ENCODE data around the gene FLACC1. TPM values are rescaled to one million over a fixed set of nuclear protein-coding genes. Genes with fewer than 3 reads are reported as not detected.

FLACC1 gene
- polyA plus RNA-seq, 2 donors = 0.27 to 0.59 TPM

DNA sequence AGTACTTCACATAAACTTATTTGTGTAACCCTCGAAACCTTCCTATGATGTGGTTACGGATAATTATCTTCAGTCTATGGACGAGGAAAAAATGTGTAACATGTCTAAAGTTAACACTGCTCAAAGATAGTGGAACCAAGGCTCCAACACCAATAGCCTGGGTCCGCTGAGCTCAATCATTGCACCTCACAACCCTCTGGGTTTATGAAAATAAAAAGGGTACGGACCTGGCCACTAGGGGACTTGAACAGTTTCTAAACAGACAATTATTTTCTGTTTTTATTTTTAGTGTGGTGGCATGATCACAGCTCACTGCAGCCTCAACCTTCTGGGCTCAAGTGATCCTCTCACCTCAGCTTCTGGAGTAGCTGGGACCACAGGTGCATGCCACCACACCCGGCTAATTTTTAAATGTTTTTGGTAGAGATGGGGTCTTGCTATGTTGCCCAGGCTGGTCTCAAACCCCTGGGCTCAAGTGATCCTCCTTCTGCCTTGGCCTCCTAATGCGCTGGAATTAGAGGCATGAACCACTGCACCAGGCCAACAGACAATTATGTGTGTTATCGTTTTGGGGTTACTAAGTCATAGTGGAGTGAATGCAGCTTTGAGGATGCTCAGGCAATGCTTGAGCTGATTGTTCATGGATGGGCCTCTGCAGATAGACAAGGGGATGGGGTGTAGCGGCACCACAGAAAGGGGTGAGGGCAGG lies 86.7 kb downstream of the FLACC1 start:
- no peaks in the 10 kb centered on the region for H3K4me1 ChIP-seq (ENCODE audit: control insufficient read depth in 2 of 2, insufficient read depth in 2 of 2, low read length in 1 of 2)
- H3K27ac ChIP-seq (ENCODE audit: low read depth in 2 of 2, low read length in 1 of 2) = no peak overlapping the region
- 89 to 94% methylated on average over 9 of the region's 9 CpGs for WGBS, 2 donors
- H3K9me3 ChIP-seq (ENCODE audit: control insufficient read depth in 2 of 2, insufficient read depth in 1 of 2, low read depth in 1 of 2, low read length in 1 of 2) = no peaks in the 10 kb centered on the region
- peaks cover 0 to 22% of the 10 kb centered on the region in 2 donors for H3K36me3 ChIP-seq (ENCODE audit: control insufficient read depth in 2 of 2, insufficient read depth in 2 of 2, low read length in 1 of 2)
- H3K27me3 ChIP-seq (ENCODE audit: control insufficient read depth in 1 of 2, insufficient read depth in 2 of 2, low read length in 2 of 2) = no peaks in the 10 kb centered on the region
- no peak overlapping the region for H3K4me3 ChIP-seq (ENCODE audit: low read depth in 1 of 2, low read length in 2 of 2)

DNA sequence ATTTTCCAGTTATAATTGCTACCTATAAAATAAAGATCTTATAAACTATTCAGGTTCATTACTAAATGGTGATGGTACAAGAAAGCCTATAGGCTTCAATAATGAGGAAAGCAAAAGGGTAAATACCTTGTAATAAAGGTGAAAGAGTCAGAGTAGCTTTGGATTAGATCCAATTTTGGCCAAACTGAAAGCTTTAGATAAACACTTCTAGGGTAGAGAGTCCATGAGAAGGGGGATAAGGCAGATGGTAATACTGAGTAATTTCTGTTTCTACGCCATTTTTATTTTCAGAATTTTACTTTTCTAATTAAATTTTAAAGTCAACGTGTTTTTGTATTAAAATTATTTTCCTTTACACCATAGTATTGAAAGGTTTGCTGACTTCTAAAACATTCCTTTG lies 87.4 kb downstream of the FLACC1 start:
- H3K4me1 ChIP-seq (ENCODE audit: control insufficient read depth in 2 of 2, insufficient read depth in 2 of 2, low read length in 1 of 2) = no peaks in the 10 kb centered on the region
- no peaks in the 10 kb centered on the region for H3K9me3 ChIP-seq (ENCODE audit: control insufficient read depth in 2 of 2, insufficient read depth in 1 of 2, low read depth in 1 of 2, low read length in 1 of 2)
- H3K27ac ChIP-seq (ENCODE audit: low read depth in 2 of 2, low read length in 1 of 2) = no peak overlapping the region
- H3K4me3 ChIP-seq (ENCODE audit: low read depth in 1 of 2, low read length in 2 of 2) = no peak overlapping the region
- H3K36me3 ChIP-seq (ENCODE audit: control insufficient read depth in 2 of 2, insufficient read depth in 2 of 2, low read length in 1 of 2) = peaks cover 0 to 22% of the 10 kb centered on the region in 2 donors
- H3K27me3 ChIP-seq (ENCODE audit: control insufficient read depth in 1 of 2, insufficient read depth in 2 of 2, low read length in 2 of 2) = no peaks in the 10 kb centered on the region
- WGBS, 2 donors = 88 to 98% methylated on average over 2 of the region's 2 CpGs

DNA sequence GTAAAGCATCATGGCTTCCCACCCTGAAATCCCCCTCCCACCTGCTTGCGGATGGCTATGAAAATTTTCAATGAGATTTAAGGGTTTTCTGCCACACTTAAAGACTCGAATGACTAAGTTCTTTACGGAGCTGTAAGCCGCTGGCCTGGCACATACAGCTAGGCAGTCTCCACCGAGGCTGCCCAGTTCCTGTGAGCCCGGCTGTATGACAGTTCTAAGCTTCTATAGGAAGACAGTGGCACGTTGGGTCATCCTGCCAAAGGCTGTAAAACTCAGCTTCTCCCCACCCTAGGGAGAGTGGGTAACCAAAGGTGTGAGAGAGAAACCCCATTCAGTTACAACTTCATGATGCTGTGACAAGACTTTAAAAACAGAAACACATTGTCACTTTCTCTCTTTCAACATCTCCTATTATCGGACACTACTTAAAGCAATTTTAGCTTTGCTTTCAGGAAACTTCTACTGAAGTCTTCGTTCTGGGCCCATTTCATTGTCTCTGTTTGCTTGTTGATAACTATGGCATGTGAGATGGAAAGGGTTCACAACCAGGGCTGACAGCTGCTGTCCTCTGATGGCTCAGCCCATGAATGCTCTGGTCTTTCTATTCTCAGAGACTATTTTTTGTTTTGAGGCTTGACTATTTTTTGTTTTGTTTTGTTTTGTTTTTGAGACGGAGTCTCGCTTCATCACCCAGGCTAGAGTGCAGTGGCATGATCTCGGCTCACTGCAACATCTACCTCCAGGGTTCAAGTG lies 89.7 kb downstream of the FLACC1 start:
- WGBS, 2 donors = 86 to 89% methylated on average over 12 of the region's 12 CpGs
- no peaks in the 10 kb centered on the region for H3K27me3 ChIP-seq (ENCODE audit: control insufficient read depth in 1 of 2, insufficient read depth in 2 of 2, low read length in 2 of 2)
- peaks cover 0 to 20% of the 10 kb centered on the region in 2 donors for H3K36me3 ChIP-seq (ENCODE audit: control insufficient read depth in 2 of 2, insufficient read depth in 2 of 2, low read length in 1 of 2)
- H3K4me3 ChIP-seq (ENCODE audit: low read depth in 1 of 2, low read length in 2 of 2) = no peak overlapping the region
- no peaks in the 10 kb centered on the region for H3K4me1 ChIP-seq (ENCODE audit: control insufficient read depth in 2 of 2, insufficient read depth in 2 of 2, low read length in 1 of 2)
- no peaks in the 10 kb centered on the region for H3K9me3 ChIP-seq (ENCODE audit: control insufficient read depth in 2 of 2, insufficient read depth in 1 of 2, low read depth in 1 of 2, low read length in 1 of 2)
- H3K27ac ChIP-seq (ENCODE audit: low read depth in 2 of 2, low read length in 1 of 2) = no peak overlapping the region

DNA sequence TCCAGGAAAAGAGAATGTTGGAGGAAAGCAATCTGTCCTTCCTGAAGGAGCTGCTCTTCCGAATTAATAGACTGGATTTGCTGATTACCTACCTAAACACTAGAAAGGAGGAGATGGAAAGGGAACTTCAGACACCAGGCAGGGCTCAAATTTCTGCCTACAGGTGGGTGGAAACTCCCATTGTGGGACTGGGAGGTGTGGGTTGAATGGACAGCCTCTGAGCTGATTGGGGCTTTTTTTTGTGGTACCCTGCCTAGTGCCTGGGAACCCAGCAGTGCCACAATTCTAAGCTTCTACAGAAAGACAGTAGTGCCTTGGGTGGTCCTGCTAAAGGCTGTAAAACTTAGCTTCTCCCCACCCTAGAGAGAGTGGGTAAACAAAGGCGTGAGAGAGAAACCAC lies 90.5 kb downstream of the FLACC1 start:
- Histone ChIP-seq H3K27ac (ENCODE audit: low read depth in 2 of 2, low read length in 1 of 2) (no peak overlapping the region), H3K9me3 (ENCODE audit: control insufficient read depth in 2 of 2, insufficient read depth in 1 of 2, low read depth in 1 of 2, low read length in 1 of 2) (no peaks in the 10 kb centered on the region), H3K4me3 (ENCODE audit: low read depth in 1 of 2, low read length in 2 of 2) (no peak overlapping the region), H3K27me3 (ENCODE audit: control insufficient read depth in 1 of 2, insufficient read depth in 2 of 2, low read length in 2 of 2) (no peaks in the 10 kb centered on the region), H3K4me1 (ENCODE audit: control insufficient read depth in 2 of 2, insufficient read depth in 2 of 2, low read length in 1 of 2) (no peaks in the 10 kb centered on the region), H3K36me3 (ENCODE audit: control insufficient read depth in 2 of 2, insufficient read depth in 2 of 2, low read length in 1 of 2) (peaks cover 0 to 15% of the 10 kb centered on the region in 2 donors)
- 86 to 87% methylated on average over 2 of the region's 2 CpGs for WGBS, 2 donors

DNA sequence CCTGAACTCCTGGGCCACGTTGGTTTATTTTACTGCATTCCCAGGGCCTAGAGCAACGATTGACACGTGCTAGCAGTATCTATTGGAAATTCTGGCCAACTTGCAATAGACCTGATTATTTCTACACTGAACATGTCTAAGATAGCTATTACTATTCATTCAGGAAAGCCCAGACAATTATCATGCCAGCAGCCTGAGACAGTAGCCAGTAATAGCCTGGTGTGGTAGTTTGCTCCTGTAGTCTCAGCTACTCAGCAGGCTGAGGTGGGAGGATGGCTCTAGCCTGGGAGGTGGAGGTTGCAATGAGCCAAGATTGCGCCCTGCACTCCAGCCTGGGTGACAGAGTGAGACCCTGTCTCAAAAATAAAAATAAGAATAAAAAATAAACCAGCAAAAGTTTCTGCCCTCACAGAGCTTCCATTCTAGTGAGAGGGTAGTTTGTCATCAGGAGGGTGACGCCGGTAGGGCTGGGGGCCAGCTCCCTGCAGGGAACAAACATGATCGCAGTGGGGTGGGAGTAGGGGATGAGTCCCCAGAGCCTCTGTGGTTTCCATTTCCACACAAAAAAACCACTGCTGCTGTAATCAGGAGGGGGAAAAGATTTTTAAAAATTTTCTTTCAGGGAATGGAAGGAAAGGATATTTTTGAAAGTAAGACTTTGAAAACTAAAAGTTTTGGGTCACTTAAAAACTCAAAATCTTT lies 92.5 kb downstream of the FLACC1 start:
- H3K27ac ChIP-seq (ENCODE audit: low read depth in 2 of 2, low read length in 1 of 2) = no peak overlapping the region
- peaks cover 3 to 11% of the 10 kb centered on the region in 2 donors for H3K36me3 ChIP-seq (ENCODE audit: control insufficient read depth in 2 of 2, insufficient read depth in 2 of 2, low read length in 1 of 2)
- H3K4me3 ChIP-seq (ENCODE audit: low read depth in 1 of 2, low read length in 2 of 2) = no peak overlapping the region
- WGBS, 2 donors = 82 to 83% methylated on average over 7 of the region's 7 CpGs
- H3K4me1 ChIP-seq (ENCODE audit: control insufficient read depth in 2 of 2, insufficient read depth in 2 of 2, low read length in 1 of 2) = peaks cover 0 to 5% of the 10 kb centered on the region in 2 donors
- H3K9me3 ChIP-seq (ENCODE audit: control insufficient read depth in 2 of 2, insufficient read depth in 1 of 2, low read depth in 1 of 2, low read length in 1 of 2) = no peaks in the 10 kb centered on the region
- no peaks in the 10 kb centered on the region for H3K27me3 ChIP-seq (ENCODE audit: control insufficient read depth in 1 of 2, insufficient read depth in 2 of 2, low read length in 2 of 2)

DNA sequence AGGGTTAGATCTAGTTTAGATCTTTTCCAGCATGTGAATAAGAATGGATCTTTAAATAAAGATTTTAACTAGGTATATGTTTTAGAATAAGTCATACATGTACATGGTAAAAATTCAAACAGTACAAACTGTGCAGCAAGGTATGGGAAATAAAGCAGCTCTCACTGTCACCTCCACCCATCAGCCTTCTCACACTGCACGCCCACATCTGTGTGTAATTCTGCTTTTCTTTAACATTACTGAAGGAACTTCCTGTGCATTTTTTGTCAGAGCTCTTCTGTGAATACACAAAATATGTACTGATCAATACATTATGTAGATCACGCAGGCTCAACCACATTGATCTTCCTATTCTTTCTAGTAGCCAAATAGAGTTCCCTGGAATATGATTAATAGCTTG lies 93.4 kb downstream of the FLACC1 start:
- 71 to 76% methylated on average over 2 of the region's 2 CpGs for WGBS, 2 donors
- no peaks in the 10 kb centered on the region for H3K9me3 ChIP-seq (ENCODE audit: control insufficient read depth in 2 of 2, insufficient read depth in 1 of 2, low read depth in 1 of 2, low read length in 1 of 2)
- peaks cover 3 to 10% of the 10 kb centered on the region in 2 donors for H3K36me3 ChIP-seq (ENCODE audit: control insufficient read depth in 2 of 2, insufficient read depth in 2 of 2, low read length in 1 of 2)
- H3K4me1 ChIP-seq (ENCODE audit: control insufficient read depth in 2 of 2, insufficient read depth in 2 of 2, low read length in 1 of 2) = peaks cover 0 to 8% of the 10 kb centered on the region in 2 donors
- H3K4me3 ChIP-seq (ENCODE audit: low read depth in 1 of 2, low read length in 2 of 2) = no peak overlapping the region
- no peaks in the 10 kb centered on the region for H3K27me3 ChIP-seq (ENCODE audit: control insufficient read depth in 1 of 2, insufficient read depth in 2 of 2, low read length in 2 of 2)
- H3K27ac ChIP-seq (ENCODE audit: low read depth in 2 of 2, low read length in 1 of 2) = no peak overlapping the region

DNA sequence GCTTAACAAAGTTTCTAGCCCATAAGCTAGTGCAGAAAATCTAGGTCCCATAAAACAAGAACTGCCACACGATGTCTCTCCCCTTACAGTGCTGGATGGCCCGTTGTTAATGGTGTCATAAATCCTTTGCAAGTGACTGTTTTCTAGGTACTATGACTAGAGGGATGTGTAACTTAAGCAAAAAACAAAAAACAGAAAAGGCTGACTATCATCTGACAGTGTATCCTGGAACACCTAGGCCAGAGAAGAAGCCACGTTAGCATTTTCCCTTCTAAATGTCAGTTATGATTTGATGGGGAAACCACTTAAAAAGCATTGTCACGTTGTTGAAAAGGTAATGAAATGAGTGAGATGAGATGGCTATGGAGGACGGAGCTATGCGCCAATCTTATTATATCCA lies 94.4 kb downstream of the FLACC1 start:
- peaks cover 3 to 8% of the 10 kb centered on the region in 2 donors for H3K36me3 ChIP-seq (ENCODE audit: control insufficient read depth in 2 of 2, insufficient read depth in 2 of 2, low read length in 1 of 2)
- no peaks in the 10 kb centered on the region for H3K27me3 ChIP-seq (ENCODE audit: control insufficient read depth in 1 of 2, insufficient read depth in 2 of 2, low read length in 2 of 2)
- H3K4me1 ChIP-seq (ENCODE audit: control insufficient read depth in 2 of 2, insufficient read depth in 2 of 2, low read length in 1 of 2) = peaks cover 0 to 8% of the 10 kb centered on the region in 2 donors
- H3K9me3 ChIP-seq (ENCODE audit: control insufficient read depth in 2 of 2, insufficient read depth in 1 of 2, low read depth in 1 of 2, low read length in 1 of 2) = no peaks in the 10 kb centered on the region
- H3K27ac ChIP-seq (ENCODE audit: low read depth in 2 of 2, low read length in 1 of 2) = no peak overlapping the region
- 68 to 69% methylated on average over 6 of the region's 6 CpGs for WGBS, 2 donors
- no peak overlapping the region for H3K4me3 ChIP-seq (ENCODE audit: low read depth in 1 of 2, low read length in 2 of 2)

DNA sequence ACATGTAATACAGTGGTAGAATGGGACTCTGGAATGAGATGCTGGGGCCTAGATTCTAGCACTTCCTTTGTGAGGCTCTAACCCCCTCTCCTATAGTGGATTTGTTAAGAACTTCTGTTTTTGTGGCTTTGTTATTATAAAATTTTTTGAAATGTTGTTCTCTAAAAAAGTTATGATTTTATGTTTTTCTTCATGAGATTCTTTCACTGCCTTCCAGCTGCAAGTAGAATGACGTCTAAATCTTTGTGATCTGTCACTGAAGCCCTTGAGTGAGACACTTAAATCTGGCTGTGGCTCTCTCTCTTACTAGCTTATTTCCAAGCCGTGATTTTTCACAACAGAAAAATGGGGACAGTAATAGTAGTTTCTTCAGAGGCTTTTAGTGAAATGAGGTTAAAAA lies 95.2 kb downstream of the FLACC1 start:
- H3K4me1 ChIP-seq (ENCODE audit: control insufficient read depth in 2 of 2, insufficient read depth in 2 of 2, low read length in 1 of 2) = peaks cover 0 to 8% of the 10 kb centered on the region in 2 donors
- H3K4me3 ChIP-seq (ENCODE audit: low read depth in 1 of 2, low read length in 2 of 2) = peak overlapping the region in 1 of 2 donors; percentile 36
- peak overlapping the region in 1 of 2 donors; percentile 4 for H3K27ac ChIP-seq (ENCODE audit: low read depth in 2 of 2, low read length in 1 of 2)
- no peaks in the 10 kb centered on the region for H3K27me3 ChIP-seq (ENCODE audit: control insufficient read depth in 1 of 2, insufficient read depth in 2 of 2, low read length in 2 of 2)
- 49 to 62% methylated on average over 2 of the region's 2 CpGs for WGBS, 2 donors
- H3K9me3 ChIP-seq (ENCODE audit: control insufficient read depth in 2 of 2, insufficient read depth in 1 of 2, low read depth in 1 of 2, low read length in 1 of 2) = no peaks in the 10 kb centered on the region
- H3K36me3 ChIP-seq (ENCODE audit: control insufficient read depth in 2 of 2, insufficient read depth in 2 of 2, low read length in 1 of 2) = peaks cover 3 to 4% of the 10 kb centered on the region in 2 donors

DNA sequence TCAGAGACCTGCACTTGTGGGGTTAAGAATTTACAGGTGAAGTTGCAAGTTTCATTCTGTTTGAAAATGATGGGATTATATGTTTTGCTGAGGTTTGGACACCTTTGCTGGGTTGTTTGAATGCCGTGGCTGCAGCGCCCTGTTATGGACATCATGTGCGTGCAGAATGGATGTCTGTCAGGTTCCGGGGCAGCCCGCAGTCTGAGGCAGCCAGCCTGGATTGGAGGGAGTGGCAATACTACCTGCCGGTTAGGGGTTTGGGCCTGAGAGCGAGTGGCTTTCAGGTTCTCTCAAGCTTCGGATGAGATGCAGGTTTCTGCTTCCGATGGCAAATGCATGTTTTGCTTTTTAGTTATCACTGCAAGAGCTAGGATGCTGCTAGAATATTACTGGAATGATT lies 95.7 kb downstream of the FLACC1 start:
- Histone ChIP-seq H3K4me1 (ENCODE audit: control insufficient read depth in 2 of 2, insufficient read depth in 2 of 2, low read length in 1 of 2) (peaks cover 0 to 8% of the 10 kb centered on the region in 2 donors), H3K9me3 (ENCODE audit: control insufficient read depth in 2 of 2, insufficient read depth in 1 of 2, low read depth in 1 of 2, low read length in 1 of 2) (no peaks in the 10 kb centered on the region), H3K4me3 (ENCODE audit: low read depth in 1 of 2, low read length in 2 of 2) (peak overlapping the region; percentile 28 to 36), H3K27me3 (ENCODE audit: control insufficient read depth in 1 of 2, insufficient read depth in 2 of 2, low read length in 2 of 2) (no peaks in the 10 kb centered on the region), H3K36me3 (ENCODE audit: control insufficient read depth in 2 of 2, insufficient read depth in 2 of 2, low read length in 1 of 2) (peaks cover under 1 to 3% of the 10 kb centered on the region in 2 donors), H3K27ac (ENCODE audit: low read depth in 2 of 2, low read length in 1 of 2) (peak overlapping the region; percentile 4 to 33)
- 53 to 67% methylated on average over 9 of the region's 9 CpGs for WGBS, 2 donors

Measured in esophagus (tissue), 2 donors.